ENCODE results near the gene TCEANC2.
"Not testable (repeated sequence)": the region's sequence is repeated elsewhere in the genome, so short reads cannot be mapped to it uniquely, and the experiment has no call there.

The TCEANC2 gene

DNA sequence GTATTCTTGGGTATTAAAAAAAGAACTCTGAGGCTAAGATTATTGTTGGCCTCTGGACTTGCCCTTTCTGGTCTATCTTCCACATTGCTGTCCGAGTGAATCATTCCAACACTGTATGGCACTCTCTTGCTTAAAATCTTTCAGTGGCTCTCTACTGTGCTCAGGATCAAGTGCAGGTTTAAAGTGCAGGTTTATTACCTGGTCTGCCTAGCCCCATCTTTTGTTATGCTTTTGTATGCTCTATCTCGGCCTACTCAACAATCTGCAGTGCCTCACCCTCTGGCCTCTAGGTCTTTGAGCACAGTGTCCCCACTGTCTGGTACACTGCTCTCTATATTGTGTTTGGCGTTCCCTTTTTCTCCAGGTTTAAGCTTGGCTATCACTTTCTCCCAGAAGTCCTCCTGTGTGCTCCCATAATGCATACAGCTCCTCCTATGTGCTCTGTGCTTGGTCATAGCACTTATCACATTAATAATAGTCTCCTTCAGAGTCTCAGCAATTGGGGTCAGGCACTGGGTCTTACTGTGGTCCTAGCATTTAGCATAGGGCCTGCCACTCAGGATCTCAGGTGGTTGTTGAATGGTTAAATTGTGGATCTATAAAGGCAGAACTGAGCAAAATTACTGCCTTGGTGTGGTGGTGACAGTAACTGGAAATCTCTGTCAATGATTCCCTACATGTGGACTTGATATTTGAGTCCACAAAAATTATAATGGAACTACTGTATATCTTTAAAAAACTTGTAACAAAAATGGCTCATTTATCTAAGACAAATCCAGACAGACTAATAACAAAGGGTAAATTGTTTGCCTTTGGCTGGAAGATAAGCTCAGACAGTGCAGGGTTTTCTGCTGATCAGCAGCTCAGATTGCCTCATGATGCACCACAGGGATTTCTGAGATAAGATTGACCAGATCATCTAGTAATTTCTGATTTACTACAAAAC is 24.8 kb upstream of the TCEANC2 start:
- DNase-seq = no peak

DNA sequence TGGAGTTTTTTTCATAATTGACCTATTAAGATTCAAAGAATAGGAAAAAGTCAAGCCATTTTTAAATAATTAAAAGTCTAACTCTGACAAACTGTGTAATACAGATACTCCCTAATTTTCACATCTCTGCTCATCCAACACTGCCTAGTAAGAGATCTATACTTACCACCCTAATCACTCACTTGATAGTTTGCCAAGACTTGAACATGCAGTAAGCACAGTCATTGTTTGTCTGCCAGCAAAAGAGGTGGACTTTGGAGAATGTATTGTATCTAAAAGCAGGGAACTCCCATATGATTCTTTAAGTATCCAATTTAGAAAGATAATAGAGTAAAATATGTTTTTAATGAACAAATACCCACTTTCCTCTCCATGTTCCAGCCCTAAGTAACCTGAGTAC is 15.9 kb upstream of the TCEANC2 start:
- DNase-seq = no peak

DNA sequence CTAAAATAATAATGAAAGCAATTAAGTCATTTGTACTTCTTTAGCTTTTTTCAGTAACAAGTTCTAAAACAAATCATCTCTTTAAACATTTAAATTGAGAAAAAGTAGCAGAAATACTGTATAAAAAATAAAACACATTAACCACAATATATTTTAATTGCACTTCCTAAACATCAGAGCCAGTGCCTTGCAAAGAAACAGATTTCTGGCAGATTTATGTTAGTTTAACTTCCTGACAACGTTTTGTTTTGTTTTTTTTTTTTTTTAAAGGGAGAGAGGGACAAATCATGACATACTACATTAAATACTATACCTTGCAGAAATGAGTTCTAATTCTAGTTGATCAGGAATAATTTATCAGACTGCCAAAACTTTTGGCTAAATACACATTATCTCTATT is 11.6 kb upstream of the TCEANC2 start:
- DNase-seq = no peak

DNA sequence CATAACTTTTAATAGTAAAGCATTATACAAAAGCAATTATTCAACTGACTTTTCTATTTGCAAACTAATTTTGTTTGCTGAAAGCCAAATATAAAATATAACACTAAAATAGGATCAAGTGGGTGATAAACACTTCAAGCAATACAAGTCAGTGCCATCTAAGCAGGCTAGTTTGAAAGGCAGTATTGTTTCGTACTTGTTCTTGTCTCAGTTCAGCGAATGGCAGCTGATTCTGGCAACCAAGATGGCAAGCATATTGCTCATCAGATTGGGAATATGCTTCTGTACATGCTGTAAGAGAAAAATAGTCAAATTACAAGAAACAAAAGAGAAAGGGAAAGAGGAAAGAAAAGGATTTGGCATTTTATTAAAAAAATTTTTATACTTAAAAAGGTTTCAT is 7.9 kb upstream of the TCEANC2 start:
- DNase-seq = no peak

DNA sequence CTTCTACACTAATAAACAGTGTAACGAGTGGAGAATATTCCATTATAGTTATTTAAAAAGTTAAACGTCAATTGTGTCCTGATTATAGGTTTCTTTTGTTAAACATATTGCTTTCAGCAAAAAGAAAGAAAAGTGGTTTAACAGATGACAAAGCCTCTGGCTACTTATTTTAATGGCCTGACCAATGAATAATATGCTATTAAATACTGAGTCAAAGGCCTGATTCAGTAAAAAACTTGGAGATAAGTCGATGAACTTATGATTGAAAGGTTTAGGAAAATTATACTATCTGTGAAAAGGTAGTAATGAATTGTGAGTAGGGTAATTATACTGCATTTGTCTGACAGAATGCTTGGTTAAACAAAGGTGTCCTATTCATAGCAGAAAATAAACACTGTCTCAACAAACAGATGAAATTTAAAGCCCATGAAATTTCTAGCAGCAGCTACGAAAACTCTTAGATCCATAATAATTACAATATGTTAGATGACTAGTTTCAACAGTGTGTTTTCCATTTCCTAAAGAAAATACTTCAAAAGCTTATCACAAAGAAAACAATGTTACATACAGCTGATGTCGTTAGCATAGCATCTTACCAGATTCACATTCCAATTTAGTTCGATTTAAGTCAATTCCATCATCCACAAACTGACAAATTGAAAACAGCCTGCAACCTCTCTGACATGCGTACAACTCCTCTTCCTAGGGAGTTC is 6.6 kb upstream of the TCEANC2 start:
- no peak for DNase-seq

DNA sequence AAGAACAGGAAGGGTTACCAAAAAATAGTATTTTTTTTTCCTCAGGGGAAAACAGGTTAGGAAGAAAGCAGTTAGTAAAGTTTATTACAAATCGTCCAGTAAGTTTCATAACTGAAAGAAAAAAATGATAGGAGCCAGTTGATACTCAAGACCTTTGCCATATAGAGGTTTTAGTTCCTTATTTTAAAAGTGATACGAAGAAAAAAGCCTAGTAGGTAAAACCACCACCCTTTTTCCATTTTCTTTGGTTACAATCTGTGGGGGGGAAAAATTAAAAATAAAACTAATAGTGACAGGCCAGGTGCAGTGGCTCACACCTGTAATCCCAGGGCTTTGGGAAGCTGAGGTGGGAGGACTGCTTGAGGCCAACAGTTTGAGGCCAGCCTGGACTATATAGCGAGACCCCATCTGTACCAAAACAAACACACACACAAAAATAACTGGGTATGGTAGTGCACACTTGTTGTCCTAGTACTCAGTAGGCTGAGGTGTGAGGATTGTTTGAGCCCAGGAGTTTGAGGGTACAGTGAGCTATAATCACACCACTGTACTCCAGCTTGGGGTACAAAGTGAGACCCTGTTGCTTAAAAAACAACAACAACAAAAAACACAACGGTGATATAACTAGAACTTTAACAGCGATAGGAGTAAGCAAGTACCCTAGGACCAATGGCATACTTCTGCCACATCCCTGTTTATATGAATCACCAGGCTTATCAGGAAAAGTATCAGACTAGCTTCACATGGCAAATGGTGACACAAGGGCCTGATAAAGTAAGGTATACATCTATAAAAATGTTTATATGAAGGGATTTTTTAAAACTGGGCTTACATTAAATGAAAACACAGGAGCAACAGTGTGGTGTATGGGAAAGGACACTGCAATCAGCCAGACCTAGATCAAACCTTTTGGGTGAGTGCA is 5.8 kb upstream of the TCEANC2 start:
- peak; percentile 32 for DNase-seq

DNA sequence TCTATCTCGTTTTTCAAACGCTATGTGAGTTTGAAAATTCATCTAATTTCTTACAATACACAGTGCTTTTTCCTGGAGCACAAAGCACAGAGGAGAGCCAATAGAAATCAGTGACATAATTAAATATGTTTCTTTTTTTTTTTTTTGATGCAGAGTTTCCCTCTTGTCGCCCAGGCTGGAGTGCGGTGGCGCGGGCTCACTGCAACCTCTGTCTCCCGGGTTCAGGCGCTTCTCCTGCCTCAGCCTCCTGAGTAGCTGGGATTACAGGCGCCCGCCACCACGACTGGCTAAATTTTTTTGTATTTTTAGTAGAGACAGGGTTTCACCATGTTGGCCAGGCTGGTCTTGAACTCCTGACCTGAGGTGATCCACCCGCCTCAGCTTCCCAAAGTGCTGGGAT is 3.0 kb upstream of the TCEANC2 start:
- DNase-seq = not testable (repeated sequence)

DNA sequence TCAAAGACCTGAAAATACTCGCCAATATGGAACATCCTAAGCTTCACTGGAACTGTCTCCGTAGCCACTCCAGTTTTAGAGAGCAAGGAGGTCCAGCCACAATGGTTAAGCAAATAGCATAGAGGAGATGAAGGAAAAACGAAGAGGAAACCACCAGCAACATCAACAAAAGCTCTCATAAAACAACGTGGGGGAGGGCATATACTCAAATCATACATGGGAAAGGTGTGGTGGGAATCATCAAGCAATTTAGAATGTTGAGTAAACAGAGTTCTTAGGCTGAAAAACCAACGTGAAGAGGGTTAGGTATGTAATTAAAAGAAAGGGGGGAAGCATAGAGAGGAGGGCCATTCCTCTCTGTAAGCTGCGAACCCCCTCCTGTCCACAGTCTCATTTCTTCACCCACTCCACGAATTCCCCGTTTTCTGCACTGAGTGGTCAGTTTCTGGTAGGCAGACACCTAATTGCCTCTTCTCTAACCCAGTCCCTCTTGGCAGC is 1.4 kb upstream of the TCEANC2 start:
- DNase-seq = no peak

DNA sequence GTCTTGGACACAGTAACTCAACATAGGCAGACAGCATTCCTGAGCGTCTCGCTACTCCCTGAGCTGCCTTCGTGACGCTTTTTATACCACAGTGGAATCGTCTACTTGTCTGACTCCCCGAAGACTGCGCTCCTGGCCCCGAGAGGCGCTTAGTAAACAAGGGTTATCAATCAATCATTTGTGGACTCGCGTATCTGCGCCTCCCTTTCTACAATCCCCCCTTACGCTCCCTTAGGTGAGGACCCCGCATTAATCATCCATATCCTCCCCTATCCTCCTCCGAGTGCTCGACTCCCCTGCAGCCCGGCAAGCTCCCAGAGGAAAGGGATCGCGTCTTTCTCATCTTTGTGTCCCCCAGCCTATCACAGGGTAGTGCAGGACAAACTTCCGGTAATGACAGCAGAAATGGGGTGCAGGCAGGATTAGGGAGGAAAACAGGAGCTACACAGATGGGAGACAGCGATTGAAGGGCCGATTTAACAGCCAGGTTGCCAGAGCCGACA is 926 bp upstream of the TCEANC2 start:
- DNase-seq = no peak

DNA sequence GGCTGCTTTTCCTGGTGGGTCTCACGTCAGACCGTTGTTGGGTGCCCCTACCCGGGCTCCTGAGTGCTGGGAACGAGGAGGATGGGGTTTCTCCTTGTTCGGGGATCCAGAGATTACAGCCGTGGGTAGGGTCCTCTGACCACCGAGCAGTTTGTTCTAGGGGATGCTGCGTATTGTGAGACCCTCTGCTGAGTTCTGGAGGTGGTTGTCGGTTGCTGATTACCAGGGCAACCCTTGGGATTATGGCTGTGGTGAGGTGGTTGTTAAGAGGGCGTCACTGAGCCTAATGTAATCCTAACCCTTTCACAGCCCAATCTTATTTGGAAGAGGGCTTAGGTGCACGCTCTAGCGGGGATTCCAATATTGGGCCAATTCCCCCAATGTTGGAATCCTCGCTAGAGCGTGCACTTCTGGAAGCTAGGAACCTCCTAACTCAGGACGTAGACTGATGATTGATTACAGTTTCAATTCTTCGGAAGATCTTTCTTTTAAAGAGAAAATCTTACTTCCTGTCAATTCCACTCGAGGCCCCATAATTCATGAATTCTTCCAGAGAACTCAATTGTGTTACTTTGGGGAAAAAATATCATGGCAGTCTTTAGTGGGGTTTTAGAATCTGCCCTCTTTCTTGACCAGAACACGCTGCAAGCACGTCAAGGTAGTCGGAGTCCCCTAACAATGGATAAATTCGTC is 483 bp downstream of the TCEANC2 start:
- peak; percentile 53 for DNase-seq

DNA sequence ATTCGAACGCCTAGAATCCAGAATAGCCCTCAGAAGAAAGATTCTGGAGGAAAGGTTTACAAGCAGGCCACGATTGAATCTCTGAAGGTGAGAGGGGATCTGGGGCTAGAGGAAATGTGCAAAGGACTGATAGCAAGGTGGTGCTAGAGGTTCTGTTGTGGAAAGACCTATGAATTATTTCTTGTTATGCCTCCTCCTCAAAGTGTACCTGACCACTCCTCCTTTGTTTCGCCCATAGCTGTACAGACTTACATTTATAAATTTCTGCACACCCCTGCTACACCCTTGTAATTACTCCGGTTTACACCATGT is 986 bp downstream of the TCEANC2 start:
- DNase-seq = no peak

DNA sequence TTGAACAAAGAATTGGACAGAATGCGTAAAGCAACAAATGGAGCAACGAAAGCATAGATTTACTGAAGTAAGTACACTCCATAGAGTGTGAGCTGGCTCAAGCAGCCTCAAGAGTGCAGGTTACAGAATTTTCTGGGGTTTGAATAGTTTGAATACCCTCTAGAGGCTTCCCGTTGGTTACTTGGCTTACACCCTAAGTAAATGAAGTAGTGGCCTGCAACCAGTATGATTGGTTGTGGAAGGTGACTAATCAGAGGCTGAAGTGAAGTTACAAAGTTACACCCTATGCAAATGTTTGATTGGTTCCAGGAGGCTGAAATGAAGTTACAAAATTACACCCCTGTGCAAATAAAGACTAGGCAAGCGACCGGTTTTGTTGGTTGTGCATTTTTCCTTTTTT is 10.9 kb downstream of the TCEANC2 start:
- no peak for DNase-seq

DNA sequence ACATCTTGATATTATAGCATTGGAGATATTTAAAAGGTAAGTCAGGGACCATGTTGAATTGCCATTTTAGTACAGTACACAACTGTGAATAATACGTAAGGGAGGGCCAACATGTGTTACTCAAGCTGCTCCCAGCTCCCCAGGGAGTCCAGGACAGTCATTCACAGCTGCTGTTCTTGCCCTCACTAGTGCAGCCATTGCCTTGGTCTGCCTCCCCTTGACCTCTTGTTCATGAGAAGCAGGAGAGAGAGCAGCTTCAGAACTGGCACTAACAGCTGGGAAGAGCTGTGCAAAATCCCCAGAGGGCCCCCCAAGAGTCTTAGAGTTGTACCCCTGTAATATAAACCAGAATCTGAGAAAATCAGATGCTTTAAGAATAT is 16.4 kb downstream of the TCEANC2 start:
- no peak for DNase-seq

DNA sequence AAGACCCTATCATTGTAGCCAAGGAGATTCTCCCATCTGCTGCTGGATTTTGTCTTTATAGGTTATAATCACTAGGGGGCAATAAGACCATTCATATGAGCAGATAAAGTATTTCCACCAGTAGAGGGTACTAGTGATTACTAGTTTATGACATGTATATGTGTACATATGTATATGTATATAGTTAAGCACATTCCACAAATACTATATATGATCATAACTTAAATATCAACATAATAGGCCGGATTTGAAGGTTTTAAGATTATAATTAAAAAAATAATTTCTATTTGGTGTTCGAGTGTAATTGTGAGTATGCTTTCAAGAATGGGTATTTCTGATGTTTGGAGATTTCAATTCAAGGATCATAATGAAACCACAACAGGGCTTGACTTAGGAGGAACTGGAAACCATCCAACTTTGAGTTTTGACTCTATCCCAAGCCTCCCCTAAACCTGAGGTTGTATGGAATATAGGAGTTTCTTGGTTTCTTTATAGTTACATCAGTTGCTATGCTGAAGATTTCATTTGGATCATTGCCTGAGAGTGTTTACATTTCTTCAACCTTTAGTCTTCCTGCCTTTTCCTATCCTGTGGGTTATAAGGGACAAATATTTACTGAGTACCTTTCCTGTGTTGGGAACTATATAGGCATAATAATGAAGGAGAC is 16.9 kb downstream of the TCEANC2 start:
- peak; percentile 70 for DNase-seq

DNA sequence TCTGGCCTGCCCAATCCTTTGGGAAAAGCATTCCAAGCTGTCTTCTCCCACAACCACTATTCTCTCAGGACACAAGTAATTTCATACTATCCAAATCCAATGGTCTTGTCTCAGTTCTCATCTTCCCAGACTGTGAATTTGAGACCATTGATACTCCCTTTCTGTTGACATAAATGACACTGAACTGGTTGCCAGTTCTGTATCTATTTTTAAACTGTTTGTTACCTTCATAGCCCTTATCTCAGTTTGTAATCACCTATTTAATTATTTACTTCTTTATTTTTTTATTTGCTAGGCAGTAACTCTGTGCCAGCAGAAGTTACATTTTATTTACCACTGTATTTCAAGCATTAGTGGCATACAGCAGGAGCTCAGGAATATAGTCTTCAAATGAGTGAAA is 24.0 kb downstream of the TCEANC2 start:
- no peak for DNase-seq

DNA sequence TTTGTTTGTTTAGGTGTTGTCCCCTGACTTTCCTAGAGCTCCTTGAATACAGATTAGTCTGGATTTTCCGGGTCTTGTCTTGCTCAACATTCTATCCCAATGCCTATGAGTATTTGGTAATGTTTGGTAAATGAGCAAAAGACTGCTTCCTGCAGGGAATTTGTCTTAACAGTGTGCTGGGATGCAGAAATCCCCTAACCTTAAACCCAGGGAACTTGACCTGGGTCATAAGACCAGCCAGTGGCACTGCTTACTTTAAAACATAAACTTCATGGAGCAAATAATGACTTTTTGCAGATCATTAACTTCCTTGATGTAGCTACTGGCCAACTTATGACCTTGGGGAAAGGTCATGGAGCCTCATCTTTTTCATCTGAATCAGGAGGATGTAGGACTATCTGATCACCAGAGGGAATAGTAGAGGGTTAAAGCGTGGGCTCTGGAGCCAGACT is 27.2 kb downstream of the TCEANC2 start:
- DNase-seq = no peak

DNA sequence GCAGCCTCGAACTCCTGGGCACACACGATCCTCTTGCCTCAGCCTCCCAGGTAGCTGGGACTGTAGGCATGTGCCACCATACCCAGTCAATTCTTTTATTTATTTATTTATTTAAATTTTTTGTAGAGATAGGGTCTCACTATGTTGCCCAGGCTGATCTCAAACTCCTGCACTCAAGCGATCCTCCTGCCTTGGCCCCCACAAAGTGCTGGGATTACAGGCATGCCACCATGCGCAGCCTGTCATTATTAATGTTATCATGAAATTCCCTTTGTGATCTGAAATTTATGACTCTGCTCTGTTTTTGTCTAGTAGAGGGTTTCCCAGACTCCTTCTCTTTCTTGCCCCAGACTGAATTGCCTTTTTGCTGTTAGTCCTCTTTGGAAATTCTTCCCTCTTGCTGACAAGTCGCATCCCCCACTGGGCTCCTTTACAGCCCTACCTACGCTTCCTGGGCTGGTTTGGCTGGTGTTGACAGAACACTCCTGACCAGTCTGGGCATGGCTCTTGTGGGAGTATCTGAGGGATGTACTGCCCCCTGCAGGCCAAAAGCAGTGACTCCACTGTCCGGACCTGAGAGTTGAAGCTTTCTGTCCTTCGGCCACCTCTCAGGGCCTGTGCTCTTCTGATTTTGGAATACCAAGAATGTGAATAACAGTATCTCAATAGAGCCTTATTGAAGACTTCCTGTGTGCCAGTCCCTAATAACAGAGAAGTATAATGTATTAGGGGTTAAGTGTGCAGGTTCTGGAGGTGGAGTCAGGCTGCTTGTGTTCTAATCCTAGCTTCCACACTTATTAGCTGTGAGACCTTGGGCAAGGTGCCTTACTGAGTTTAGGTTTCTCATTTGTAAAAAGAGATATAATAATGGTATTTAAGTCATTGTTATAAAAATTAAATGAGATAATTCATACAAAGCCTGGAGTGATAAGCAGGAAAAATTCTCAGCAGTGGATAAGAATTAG is 28.2 kb downstream of the TCEANC2 start:
- DNase-seq = peak; percentile 52

DNA sequence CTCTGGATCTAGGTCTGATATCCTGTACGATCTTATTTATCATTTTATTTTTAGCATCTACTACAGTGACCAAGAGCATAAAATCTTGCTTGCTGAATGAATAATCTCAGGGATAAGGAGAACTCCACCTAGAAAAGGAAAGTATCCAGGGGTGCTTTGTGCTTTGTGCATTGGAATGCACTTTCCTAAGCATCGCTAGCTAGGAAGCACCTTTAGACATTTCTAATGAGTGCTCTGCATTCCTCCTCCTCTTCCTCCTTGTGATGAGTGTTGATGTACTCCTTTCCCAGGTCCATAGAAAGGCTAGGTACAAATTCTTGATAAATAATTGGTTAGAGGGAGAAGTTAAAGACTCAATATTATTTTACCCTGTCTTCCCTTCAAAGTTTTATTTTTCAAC is 31.4 kb downstream of the TCEANC2 start:
- no peak for DNase-seq

DNA sequence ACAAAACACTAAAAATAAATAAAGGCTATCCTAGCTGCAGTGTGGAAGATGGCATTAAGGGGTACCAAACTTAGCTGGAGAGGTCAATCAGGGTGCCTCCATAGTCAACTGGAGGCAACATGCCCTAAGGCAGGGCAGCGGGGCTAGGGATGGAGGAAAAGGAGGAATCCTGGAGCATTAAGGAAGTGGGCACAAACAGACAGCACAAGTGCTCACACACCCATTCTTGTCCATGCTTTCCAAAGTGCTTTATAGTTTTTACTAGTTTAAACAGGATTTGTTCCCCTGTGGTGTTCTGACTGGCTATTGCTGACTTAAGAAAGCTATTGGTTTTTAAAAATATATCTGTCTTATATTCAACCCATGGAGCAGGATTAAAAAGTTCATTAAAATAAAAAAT is 33.3 kb downstream of the TCEANC2 start:
- DNase-seq = no peak

DNA sequence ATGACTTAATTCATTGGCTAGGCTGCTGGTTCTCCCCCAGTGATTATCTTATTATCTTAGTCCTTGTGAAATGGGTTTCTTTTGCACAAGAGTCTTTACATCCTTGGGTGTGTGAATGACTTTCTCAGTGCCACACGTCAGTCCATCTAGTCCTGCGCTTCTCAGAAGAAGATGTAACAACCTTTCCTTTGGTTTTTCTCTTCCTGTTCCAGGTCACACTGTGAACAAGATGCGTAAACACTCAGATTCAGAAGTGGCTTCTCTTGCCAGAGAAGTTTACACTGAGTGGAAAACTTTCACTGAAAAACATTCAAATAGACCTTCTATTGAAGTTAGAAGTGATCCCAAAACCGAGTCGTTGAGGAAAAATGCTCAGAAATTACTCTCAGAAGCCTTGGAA is 35.0 kb downstream of the TCEANC2 start:
- DNase-seq = no peak

Measured in MV-4-11 (cell line).